Panc1 (cell line): ENCODE data around the gene COL23A1.

Experiments used
- POLR2AphosphoS5 ChIP-seq: IDR thresholded peaks from 2 replicates; pipeline ENCODE4 v1.6.1; 2012; ENCODE audit warnings: mild to moderate bottlenecking, low read depth, low read length, moderate library complexity
- TF ChIP-seq, protein P1 (sequence below): fragments of 450-650 bp; IDR thresholded peaks from 2 replicates; pipeline ENCODE4 v1.5.1; 2017; ENCODE audit warnings: mild to moderate bottlenecking
- TF ChIP-seq, protein P2 (sequence below), 2 experiments: IDR thresholded peaks; 2 replicates each; pipeline ENCODE4 v1.6.1; 2011 to 2012; ENCODE audit warnings: low read depth in 2 of 2, control low read depth in 1 of 2, low read length in 1 of 2, mild to moderate bottlenecking in 1 of 2, moderate library complexity in 1 of 2; ENCODE audit not compliant: insufficient read depth in 1 of 2

DNA sequence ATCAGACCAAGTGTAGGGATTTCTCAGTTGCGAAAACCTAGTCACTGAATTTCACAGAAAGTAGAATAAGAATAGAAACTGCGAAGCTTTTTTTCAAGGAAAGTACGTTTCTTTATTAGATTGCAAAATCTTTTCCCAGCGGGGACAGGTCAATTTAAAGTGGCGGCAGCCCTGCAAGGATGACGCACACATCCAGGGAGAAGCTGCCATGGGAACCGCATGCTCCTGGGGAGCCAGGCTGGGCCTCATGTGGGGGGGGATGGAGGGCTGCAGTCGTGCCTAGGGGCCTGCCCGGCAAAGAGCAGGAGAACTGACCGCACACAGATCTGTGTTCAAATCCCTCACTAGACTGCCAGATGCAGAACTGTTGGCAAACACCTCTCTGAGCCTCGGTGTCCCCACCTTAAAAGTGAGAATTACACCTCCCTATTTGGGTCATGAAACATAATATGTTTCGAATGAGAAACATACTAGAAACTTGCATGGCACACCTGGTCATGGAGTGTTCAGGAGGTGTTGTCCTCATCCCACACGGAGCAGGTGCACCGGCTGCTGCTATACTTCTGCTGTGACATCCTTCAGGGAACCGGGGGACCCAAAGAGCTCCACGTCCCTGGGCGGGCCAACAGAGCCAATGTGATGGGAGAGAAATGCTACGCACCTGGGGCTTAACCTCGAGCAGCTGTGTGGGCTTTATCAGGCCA lies 229.8 kb downstream of the COL23A1 start:
- TF ChIP-seq, protein P1, sequence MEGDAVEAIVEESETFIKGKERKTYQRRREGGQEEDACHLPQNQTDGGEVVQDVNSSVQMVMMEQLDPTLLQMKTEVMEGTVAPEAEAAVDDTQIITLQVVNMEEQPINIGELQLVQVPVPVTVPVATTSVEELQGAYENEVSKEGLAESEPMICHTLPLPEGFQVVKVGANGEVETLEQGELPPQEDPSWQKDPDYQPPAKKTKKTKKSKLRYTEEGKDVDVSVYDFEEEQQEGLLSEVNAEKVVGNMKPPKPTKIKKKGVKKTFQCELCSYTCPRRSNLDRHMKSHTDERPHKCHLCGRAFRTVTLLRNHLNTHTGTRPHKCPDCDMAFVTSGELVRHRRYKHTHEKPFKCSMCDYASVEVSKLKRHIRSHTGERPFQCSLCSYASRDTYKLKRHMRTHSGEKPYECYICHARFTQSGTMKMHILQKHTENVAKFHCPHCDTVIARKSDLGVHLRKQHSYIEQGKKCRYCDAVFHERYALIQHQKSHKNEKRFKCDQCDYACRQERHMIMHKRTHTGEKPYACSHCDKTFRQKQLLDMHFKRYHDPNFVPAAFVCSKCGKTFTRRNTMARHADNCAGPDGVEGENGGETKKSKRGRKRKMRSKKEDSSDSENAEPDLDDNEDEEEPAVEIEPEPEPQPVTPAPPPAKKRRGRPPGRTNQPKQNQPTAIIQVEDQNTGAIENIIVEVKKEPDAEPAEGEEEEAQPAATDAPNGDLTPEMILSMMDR: no peak
- no peak for TF ChIP-seq POLR2AphosphoS5
- TF ChIP-seq, protein P2, sequence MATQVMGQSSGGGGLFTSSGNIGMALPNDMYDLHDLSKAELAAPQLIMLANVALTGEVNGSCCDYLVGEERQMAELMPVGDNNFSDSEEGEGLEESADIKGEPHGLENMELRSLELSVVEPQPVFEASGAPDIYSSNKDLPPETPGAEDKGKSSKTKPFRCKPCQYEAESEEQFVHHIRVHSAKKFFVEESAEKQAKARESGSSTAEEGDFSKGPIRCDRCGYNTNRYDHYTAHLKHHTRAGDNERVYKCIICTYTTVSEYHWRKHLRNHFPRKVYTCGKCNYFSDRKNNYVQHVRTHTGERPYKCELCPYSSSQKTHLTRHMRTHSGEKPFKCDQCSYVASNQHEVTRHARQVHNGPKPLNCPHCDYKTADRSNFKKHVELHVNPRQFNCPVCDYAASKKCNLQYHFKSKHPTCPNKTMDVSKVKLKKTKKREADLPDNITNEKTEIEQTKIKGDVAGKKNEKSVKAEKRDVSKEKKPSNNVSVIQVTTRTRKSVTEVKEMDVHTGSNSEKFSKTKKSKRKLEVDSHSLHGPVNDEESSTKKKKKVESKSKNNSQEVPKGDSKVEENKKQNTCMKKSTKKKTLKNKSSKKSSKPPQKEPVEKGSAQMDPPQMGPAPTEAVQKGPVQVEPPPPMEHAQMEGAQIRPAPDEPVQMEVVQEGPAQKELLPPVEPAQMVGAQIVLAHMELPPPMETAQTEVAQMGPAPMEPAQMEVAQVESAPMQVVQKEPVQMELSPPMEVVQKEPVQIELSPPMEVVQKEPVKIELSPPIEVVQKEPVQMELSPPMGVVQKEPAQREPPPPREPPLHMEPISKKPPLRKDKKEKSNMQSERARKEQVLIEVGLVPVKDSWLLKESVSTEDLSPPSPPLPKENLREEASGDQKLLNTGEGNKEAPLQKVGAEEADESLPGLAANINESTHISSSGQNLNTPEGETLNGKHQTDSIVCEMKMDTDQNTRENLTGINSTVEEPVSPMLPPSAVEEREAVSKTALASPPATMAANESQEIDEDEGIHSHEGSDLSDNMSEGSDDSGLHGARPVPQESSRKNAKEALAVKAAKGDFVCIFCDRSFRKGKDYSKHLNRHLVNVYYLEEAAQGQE (IDR thresholded peaks at IDR 0.05; ENCODE audit: insufficient read depth in 1 of 2, low read depth in 2 of 2, low read length in 1 of 2): no peak
